GM12801 (cell line): ENCODE results near the gene MSI2.

Experiments
- CTCF ChIP-seq: IDR thresholded peaks from one replicate; pipeline ENCODE4 v1.5.1; 2011; ENCODE audit warnings: control low read depth; ENCODE audit not compliant: insufficient read length; ENCODE audit errors: extremely low read depth

MSI2 gene

GRCh38 chr17:57576744-57577143 lies 320.4 kb downstream of the MSI2 start:
- TF ChIP-seq CTCF: no peak

GRCh38 chr17:57577751-57578607 lies 321.7 kb downstream of the MSI2 start:
- no peak for TF ChIP-seq CTCF

- TF ChIP-seq CTCF: no peak
These were observed 322.4 kb downstream of the MSI2 start for GRCh38 chr17:57578608-57579225.

GRCh38 chr17:57579245-57579644 lies 322.9 kb downstream of the MSI2 start:
- no peak for TF ChIP-seq CTCF

GRCh38 chr17:57580055-57580739 lies 323.9 kb downstream of the MSI2 start:
- no peak for TF ChIP-seq CTCF

- no peak for TF ChIP-seq CTCF
These were observed 326.8 kb downstream of the MSI2 start for GRCh38 chr17:57582881-57583756.

GRCh38 chr17:57584050-57584551 lies 327.8 kb downstream of the MSI2 start:
- TF ChIP-seq CTCF: no peak
